ENCODE measurements around the gene MYCBP. TPM values are rescaled to one million over a fixed set of nuclear protein-coding genes. Genes with fewer than 3 reads are reported as not detected.

Gene MYCBP
- polyA plus RNA-seq, 4 donors: 26.8 to 42.2 (median 34.7) TPM

- DNase-seq (ENCODE audit: low read depth in 4 of 4, low spot score in 2 of 4): no peak
Observed at GRCh38 chr1:38826886-38827285, 46.3 kb downstream of the MYCBP start.

GRCh38 chr1:38826262-38826661, 46.9 kb downstream of the MYCBP start:
- DNase-seq (ENCODE audit: low read depth in 4 of 4, low spot score in 2 of 4): no peak

- DNase-seq (ENCODE audit: low read depth in 4 of 4, low spot score in 2 of 4): no peak
Observed at GRCh38 chr1:38820860-38821259, 52.3 kb downstream of the MYCBP start.

- DNase-seq (ENCODE audit: low read depth in 4 of 4, low spot score in 2 of 4): no peak
Observed at GRCh38 chr1:38819516-38819915, 53.6 kb downstream of the MYCBP start.

- DNase-seq (ENCODE audit: low read depth in 4 of 4, low spot score in 2 of 4): no peak
Observed at GRCh38 chr1:38819040-38819439, 54.1 kb downstream of the MYCBP start.

GRCh38 chr1:38818175-38818976, 54.8 kb downstream of the MYCBP start:
- peak in 1 of 4 donors; percentile 70 for DNase-seq (ENCODE audit: low read depth in 4 of 4, low spot score in 2 of 4)

- no peak for DNase-seq (ENCODE audit: low read depth in 4 of 4, low spot score in 2 of 4)
Observed at GRCh38 chr1:38817267-38818174, 55.6 kb downstream of the MYCBP start.

GRCh38 chr1:38815903-38816627, 57.1 kb downstream of the MYCBP start:
- DNase-seq (ENCODE audit: low read depth in 4 of 4, low spot score in 2 of 4): peak in 3 of 4 donors; percentile 52 to 72 (median 71)

GRCh38 chr1:38814984-38815464, 58.1 kb downstream of the MYCBP start:
- DNase-seq (ENCODE audit: low read depth in 4 of 4, low spot score in 2 of 4): no peak

- DNase-seq (ENCODE audit: low read depth in 4 of 4, low spot score in 2 of 4): no peak
Observed at GRCh38 chr1:38814444-38814983, 58.6 kb downstream of the MYCBP start.

- no peak for DNase-seq (ENCODE audit: low read depth in 4 of 4, low spot score in 2 of 4)
Observed at GRCh38 chr1:38812981-38813380, 60.2 kb downstream of the MYCBP start.

Other genes starting within 250 kb of the MYCBP start
- 10 to 100 TPM; 31.1 to 36.9 (median 32.7) TPM for gene RRAGC, start 13.6 kb downstream of the MYCBP start, polyA plus RNA-seq (ENCODE audit: insufficient read length in 4 of 4)
- gene GJA9, start 8.2 kb upstream of the MYCBP start, polyA plus RNA-seq (ENCODE audit: insufficient read length in 4 of 4): under 1 TPM; 0.18 to 0.74 (median 0.38) TPM
- gene RHBDL2, start 68.5 kb upstream of the MYCBP start, polyA plus RNA-seq (ENCODE audit: insufficient read length in 4 of 4): 1 to 10 TPM in 2 of 4 donors, under 1 TPM in 2; 0.89 to 2.4 (median 1.3) TPM
- gene AKIRIN1, start 117.9 kb upstream of the MYCBP start, polyA plus RNA-seq (ENCODE audit: insufficient read length in 4 of 4): 100 to 1,000 TPM in 2 of 4 donors, 10 to 100 TPM in 2; 87.6 to 112 (median 101) TPM
- gene NDUFS5, start 153.0 kb upstream of the MYCBP start, polyA plus RNA-seq (ENCODE audit: insufficient read length in 4 of 4): 100 to 1,000 TPM; 242 to 337 (median 312) TPM